CD14-positive monocyte (primary cell): ENCODE results near the gene EGFL8. TPM values are rescaled to one million over a fixed set of nuclear protein-coding genes. Genes with fewer than 3 reads are reported as not detected.
"Not testable (repeated sequence)": the region's sequence is repeated elsewhere in the genome, so short reads cannot be mapped to it uniquely, and the experiment has no call there.

Experiments used
- DNase-seq, 3 donors: peaks; one replicate each; pipeline ENCODE4 v3.0.0-alpha.2; 2011 to 2022
- H2AFZ ChIP-seq: 2 replicates; pipeline ENCODE4 v1.6.0; 2012; ENCODE audit warnings: mild to moderate bottlenecking, low read depth, low read length, inconsistent platforms; ENCODE audit not compliant: insufficient read depth, poor library complexity, severe bottlenecking
- H3K27ac ChIP-seq, 2 donors: 1 replicate in 1 of 2; 2 replicates in 1 of 2; pipeline ENCODE4 v1.5.1; 2012 to 2013; ENCODE audit warnings: low read length in 2 of 2, control low read depth in 1 of 2, inconsistent platforms in 1 of 2, low read depth in 1 of 2, mild to moderate bottlenecking in 1 of 2
- H3K27me3 ChIP-seq, 2 donors: one replicate each; pipeline versions ENCODE4 v1.6.0 to v1.6.1; 2011 to 2013; ENCODE audit warnings: low read length in 2 of 2; ENCODE audit not compliant: control insufficient read depth in 2 of 2, insufficient read depth in 2 of 2
- H3K36me3 ChIP-seq, 2 donors: replicated peaks in 1 of 2; 1 replicate in 1 of 2; 2 replicates in 1 of 2; pipeline versions ENCODE4 v1.5.1 to v1.6.1; 2012 to 2013; ENCODE audit warnings: low read length in 2 of 2, control low read depth in 1 of 2, inconsistent platforms in 1 of 2, mild to moderate bottlenecking in 1 of 2; ENCODE audit not compliant: insufficient read depth in 2 of 2, control insufficient read depth in 1 of 2
- H3K4me1 ChIP-seq, 2 donors: 1 replicate in 1 of 2; 2 replicates in 1 of 2; pipeline versions ENCODE4 v1.5.1 to v1.6.1; 2012 to 2013; ENCODE audit warnings: low read length in 2 of 2, control low read depth in 1 of 2, inconsistent platforms in 1 of 2, mild to moderate bottlenecking in 1 of 2, moderate library complexity in 1 of 2; ENCODE audit not compliant: insufficient read depth in 2 of 2, control insufficient read depth in 1 of 2
- H3K4me2 ChIP-seq: replicated peaks from 2 replicates; pipeline ENCODE3; 2012; ENCODE audit warnings: low read length, moderate library complexity, mild to moderate bottlenecking; ENCODE audit not compliant: poor library complexity, severe bottlenecking; ENCODE audit errors: extremely low read depth
- H3K4me3 ChIP-seq, 3 experiments: fragments of 200-600 bp in 1 of 3; sonication (generic) in 1 of 3; replicated peaks in 1 of 3; 1 replicate in 2 of 3; 2 replicates in 1 of 3; pipeline ENCODE4 v1.5.1; 2011 to 2013; ENCODE audit warnings: low read length in 3 of 3, mild to moderate bottlenecking in 3 of 3, control low read depth in 2 of 3, low read depth in 2 of 3, inconsistent platforms in 1 of 3, moderate library complexity in 1 of 3
- H3K79me2 ChIP-seq: 2 replicates; pipeline ENCODE4 v1.6.0; 2012; ENCODE audit warnings: mild to moderate bottlenecking, control low read depth, inconsistent platforms, low read length, moderate library complexity; ENCODE audit not compliant: insufficient read depth
- H3K9ac ChIP-seq: 2 replicates; pipeline ENCODE4 v1.6.0; 2017; ENCODE audit warnings: low read length, mild to moderate bottlenecking; ENCODE audit not compliant: insufficient read depth, poor library complexity, severe bottlenecking
- H3K9me3 ChIP-seq, 2 donors: replicated peaks in 1 of 2; 1 replicate in 1 of 2; 2 replicates in 1 of 2; pipeline versions ENCODE4 v1.5.1 to v1.6.1; 2012 to 2013; ENCODE audit warnings: low read length in 2 of 2, control low read depth in 1 of 2; ENCODE audit not compliant: control insufficient read depth in 1 of 2, insufficient read depth in 1 of 2
- H4K20me1 ChIP-seq: 2 replicates; pipeline ENCODE4 v1.6.0; 2012; ENCODE audit warnings: mild to moderate bottlenecking, low read length, control low read depth, moderate library complexity; ENCODE audit not compliant: insufficient read depth
- H3K27ac Mint-ChIP-seq, 7 donors: one replicate each; pipeline ENCODE4 v1.8.0; 2020; ENCODE audit warnings: mild to moderate bottlenecking in 7 of 7, mixed read lengths in 7 of 7, moderate library complexity in 6 of 7, inconsistent platforms in 2 of 7
- H3K27me3 Mint-ChIP-seq, 3 donors: one replicate each; pipeline ENCODE4 v1.8.0; 2021 to 2022; ENCODE audit warnings: low read depth in 3 of 3, mild to moderate bottlenecking in 3 of 3, mixed read lengths in 3 of 3, moderate library complexity in 3 of 3, inconsistent platforms in 1 of 3
- H3K36me3 Mint-ChIP-seq, 2 donors: one replicate each; pipeline ENCODE4 v1.8.0; 2020; ENCODE audit warnings: mixed read lengths in 2 of 2, inconsistent platforms in 1 of 2, mild to moderate bottlenecking in 1 of 2
- H3K4me1 Mint-ChIP-seq: one replicate; pipeline ENCODE4 v1.8.0; 2020; ENCODE audit warnings: mild to moderate bottlenecking, mixed read lengths
- H3K4me3 Mint-ChIP-seq, 2 donors: one replicate each; pipeline ENCODE4 v1.8.0; 2020; ENCODE audit warnings: mild to moderate bottlenecking in 2 of 2, mixed read lengths in 2 of 2, moderate library complexity in 1 of 2
- H3K9me3 Mint-ChIP-seq, 7 donors: one replicate each; pipeline ENCODE4 v1.8.0; 2020 to 2022; ENCODE audit warnings: mixed read lengths in 7 of 7, mild to moderate bottlenecking in 6 of 7, moderate library complexity in 6 of 7, inconsistent platforms in 2 of 7
- CTCF ChIP-seq: fragments of 200-600 bp; IDR thresholded peaks from one replicate; pipeline ENCODE4 v1.8.0; 2022; ENCODE audit warnings: antibody characterized with exemption, mild to moderate bottlenecking
- WGBS: methylation state at CpG from one replicate; pipeline ENCODE4 v1.1.5; 2013; ENCODE audit warnings: missing lambda C conversion rate; ENCODE audit not compliant: insufficient coverage; 5-methylcytosine and 5-hydroxymethylcytosine counted together
- intact Hi-C, 2 donors: fragments of 100-400 bp; cut with micrococcal nuclease; formaldehyde crosslinking; loops; one replicate each; pipeline versions ENCODE4 v1.15.0 to v1.15.1; 2023
- polyA plus RNA-seq, 3 donors: library from polyadenylated mRNA; depleted of rRNA in 1 of 3; unstranded in 2 of 3; stranded (reverse) in 1 of 3; fragments of 300-500 nt in 2 of 3; fragments of >200 nt in 1 of 3; fragmentation: Illumina TruSeq in 2 of 3; gene quantifications; 1 replicate in 2 of 3; 2 replicates in 1 of 3; pipeline ENCODE4 v1.2.3, GENCODE V29; 2012 to 2021

The EGFL8 gene
- polyA plus RNA-seq, 3 donors: 0.22 to 1.8 TPM; not detected in 1

- H3K36me3 Mint-ChIP-seq: peaks cover 58 to 77% of the 10 kb centered on the region in 2 donors
- Histone ChIP-seq H3K4me1 (peaks cover 56 to 61% of the 10 kb centered on the region in 2 donors), H3K4me2 (peak overlapping the region; percentile 100), H3K79me2 (peaks cover 74% of the 10 kb centered on the region), H3K4me3 (peak overlapping the region in 1 of 3 experiments; percentile 98), H3K27ac (peak overlapping the region; percentile 37 to 95), H3K36me3 (peaks cover 48 to 68% of the 10 kb centered on the region in 2 donors)
- H4K20me1 ChIP-seq, H3K9ac ChIP-seq, H3K27me3 ChIP-seq, H3K9me3 Mint-ChIP-seq, H2AFZ ChIP-seq, DNase-seq, intact Hi-C loops, H3K27me3 Mint-ChIP-seq, H3K9me3 ChIP-seq: not testable (repeated sequence)
- peaks cover 62% of the 10 kb centered on the region for H3K4me1 Mint-ChIP-seq
- WGBS: 87% methylated on average over 6 of the region's 10 CpGs
- peak overlapping the region; percentile 57 to 92 (median 85) for H3K27ac Mint-ChIP-seq
- peak overlapping the region; percentile 21 to 71 for H3K4me3 Mint-ChIP-seq
These were observed 21.9 kb downstream of the EGFL8 start for GRCh38 chr6:32186151-32186840.

- no peaks in the 10 kb centered on the region for H3K27me3 ChIP-seq
- Mint-ChIP-seq H3K9me3 (no peaks in the 10 kb centered on the region), H3K27ac (peak overlapping the region; percentile 57 to 92 (median 85)), H3K27me3 (peaks cover 0 to 2% (median 1%) of the 10 kb centered on the region in 3 donors), H3K36me3 (peaks cover 56 to 72% of the 10 kb centered on the region in 2 donors), H3K4me1 (peaks cover 62% of the 10 kb centered on the region), H3K4me3 (peak overlapping the region; percentile 52 to 71)
- peaks cover 57 to 62% of the 10 kb centered on the region in 2 donors for H3K4me1 ChIP-seq
- H3K9ac ChIP-seq: no peak overlapping the region
- no peak overlapping the region for H2AFZ ChIP-seq
- peaks cover 79% of the 10 kb centered on the region for H3K79me2 ChIP-seq
- H3K4me2 ChIP-seq: peak overlapping the region; percentile 100
- peak overlapping the region in 1 of 3 experiments; percentile 98 for H3K4me3 ChIP-seq
- intact Hi-C loops: no loop called here
- peak overlapping the region; percentile 0 to 95 for H3K27ac ChIP-seq
- peaks cover 46 to 61% of the 10 kb centered on the region in 2 donors for H3K36me3 ChIP-seq
- H3K9me3 ChIP-seq: no peaks in the 10 kb centered on the region
- no peak for TF ChIP-seq CTCF
- peak in 1 of 3 donors; percentile 37 for DNase-seq
- peaks cover 7% of the 10 kb centered on the region for H4K20me1 ChIP-seq
- WGBS: 5% methylated on average over 6 of the region's 12 CpGs
These were observed 22.8 kb downstream of the EGFL8 start for GRCh38 chr6:32187009-32187709.

GRCh38 chr6:32187725-32188380 lies 23.5 kb downstream of the EGFL8 start:
- H4K20me1 ChIP-seq, DNase-seq, H3K9me3 Mint-ChIP-seq, H3K27me3 Mint-ChIP-seq, H2AFZ ChIP-seq, H3K27me3 ChIP-seq, intact Hi-C loops, H3K9me3 ChIP-seq: not testable (repeated sequence)
- Histone ChIP-seq H3K4me3 (peak overlapping the region in 1 of 3 experiments; percentile 98), H3K4me2 (peak overlapping the region; percentile 100), H3K4me1 (peaks cover 51 to 58% of the 10 kb centered on the region in 2 donors), H3K79me2 (peaks cover 80% of the 10 kb centered on the region), H3K27ac (peak overlapping the region in 1 of 2 donors; percentile 95), H3K9ac (peak overlapping the region; percentile 84), H3K36me3 (peaks cover 40 to 54% of the 10 kb centered on the region in 2 donors)
- Mint-ChIP-seq H3K4me1 (peaks cover 58% of the 10 kb centered on the region), H3K36me3 (peaks cover 53 to 66% of the 10 kb centered on the region in 2 donors), H3K4me3 (peak overlapping the region; percentile 52 to 71), H3K27ac (peak overlapping the region; percentile 61 to 95 (median 90))
- 92% methylated on average over 8 of the region's 18 CpGs for WGBS
